ENCODE data around the gene CDY1.
"Not testable (repeated sequence)": the region's sequence is repeated elsewhere in the genome, so short reads cannot be mapped to it uniquely, and the experiment has no call there.

Gene CDY1, protein sequence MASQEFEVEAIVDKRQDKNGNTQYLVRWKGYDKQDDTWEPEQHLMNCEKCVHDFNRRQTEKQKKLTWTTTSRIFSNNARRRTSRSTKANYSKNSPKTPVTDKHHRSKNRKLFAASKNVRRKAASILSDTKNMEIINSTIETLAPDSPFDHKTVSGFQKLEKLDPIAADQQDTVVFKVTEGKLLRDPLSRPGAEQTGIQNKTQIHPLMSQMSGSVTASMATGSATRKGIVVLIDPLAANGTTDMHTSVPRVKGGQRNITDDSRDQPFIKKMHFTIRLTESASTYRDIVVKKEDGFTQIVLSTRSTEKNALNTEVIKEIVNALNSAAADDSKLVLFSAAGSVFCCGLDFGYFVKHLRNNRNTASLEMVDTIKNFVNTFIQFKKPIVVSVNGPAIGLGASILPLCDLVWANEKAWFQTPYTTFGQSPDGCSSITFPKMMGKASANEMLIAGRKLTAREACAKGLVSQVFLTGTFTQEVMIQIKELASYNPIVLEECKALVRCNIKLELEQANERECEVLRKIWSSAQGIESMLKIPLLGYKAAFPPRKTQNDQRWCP

GRCh38 chrY:25621817-25622216 is at the start of gene CDY1:
Gene CDY1 (plus strand): TSS chrY:25622117. CDS start chrY:25622443, 326 bp downstream.
- DNase-seq, result not testable (repeated sequence)

GRCh38 chrY:25593336-25593735 is 28.6 kb upstream of the CDY1 start:
- not testable (repeated sequence) for DNase-seq

DNA sequence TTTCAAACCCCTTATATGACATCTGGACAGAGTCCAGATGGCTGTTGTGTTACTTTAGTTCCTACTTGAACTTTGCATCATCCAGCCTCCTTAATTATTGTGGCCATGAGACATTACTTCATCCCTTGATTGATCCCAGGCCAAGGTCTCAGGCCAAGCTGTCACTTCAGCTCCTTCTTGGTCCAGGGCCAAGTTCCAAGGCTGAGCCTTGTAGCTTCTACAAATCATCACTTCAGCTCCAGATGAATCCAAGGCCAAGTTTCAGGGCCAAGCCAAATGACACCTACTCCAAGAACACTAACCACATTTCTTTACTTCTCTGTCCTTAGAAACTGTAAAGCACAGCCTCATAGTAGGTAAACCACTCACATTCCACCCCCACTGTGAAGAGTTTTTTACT is 1.7 kb upstream of the CDY1 start:
- DNase-seq, result not testable (repeated sequence)

DNA sequence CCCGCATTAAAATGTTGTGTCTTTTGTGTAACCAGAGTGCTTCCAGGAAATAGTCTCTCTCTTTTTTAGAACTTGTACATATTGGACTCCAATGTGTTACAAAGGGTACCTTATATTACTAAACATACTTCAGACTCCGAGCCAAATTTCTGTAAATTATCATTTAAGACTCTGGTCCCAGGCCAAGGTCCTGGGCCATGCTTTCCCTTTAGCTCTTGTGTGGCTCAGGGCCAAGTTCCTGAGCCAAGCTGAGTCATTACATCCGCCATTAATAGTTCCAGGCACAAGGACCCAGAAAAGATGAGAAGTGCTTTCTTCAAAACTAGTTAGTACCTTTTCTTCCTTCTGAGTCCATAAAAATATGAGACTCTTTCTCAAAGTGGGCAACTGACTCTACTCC is 4.6 kb downstream of the CDY1 start:
- DNase-seq, result not testable (repeated sequence)

DNA sequence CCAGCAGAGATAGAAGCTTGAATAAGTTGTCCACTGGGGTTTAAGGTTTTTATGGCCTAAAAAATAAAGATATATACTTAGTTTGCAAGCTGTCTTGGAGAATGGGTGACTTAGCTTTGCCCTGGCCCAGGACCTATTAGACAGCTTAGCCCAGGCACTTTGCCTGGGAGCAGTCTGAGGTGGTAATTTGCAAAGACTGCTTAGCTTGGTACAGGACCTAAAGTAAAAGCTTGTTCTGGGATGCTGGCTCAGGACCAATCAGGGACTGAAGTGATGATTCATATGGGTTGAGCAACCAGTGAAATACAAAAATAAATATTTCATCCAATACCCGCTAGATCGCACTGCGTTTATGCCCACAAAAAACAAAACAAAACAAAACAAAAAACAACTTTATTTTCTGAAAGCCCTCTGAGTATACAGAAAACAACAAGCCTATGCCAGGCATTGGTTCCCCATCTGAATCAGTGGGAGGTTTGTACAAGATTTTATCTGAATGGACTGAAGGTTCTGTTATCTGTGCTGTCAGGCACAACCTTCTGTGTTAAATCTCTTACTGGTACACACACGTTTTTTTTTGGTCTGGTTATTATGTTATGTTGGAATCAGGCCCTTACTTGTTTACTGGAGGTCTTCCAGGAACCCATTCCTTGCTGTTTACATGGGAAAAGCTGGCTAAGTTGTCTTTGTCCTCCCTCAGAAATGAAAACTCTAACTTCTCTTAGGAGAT is 8.6 kb downstream of the CDY1 start:
- DNase-seq, result not testable (repeated sequence)

GRCh38 chrY:25639852-25640251 is 17.9 kb downstream of the CDY1 start:
- not testable (repeated sequence) for DNase-seq

- DNase-seq, result not testable (repeated sequence)
Measured at GRCh38 chrY:25643024-25643915, 21.4 kb downstream of the CDY1 start.
